NCI-H526 treated with DMSO at 0.1 percent for 48 hours (cell line): ENCODE data around the gene SLC2A8.

Source experiments
- DNase-seq: peaks from one replicate; lab custom pipeline; 2025; lab: John Stamatoyannopoulos, UW

The SLC2A8 gene

GRCh38 chr9:127382541-127382940 is 14.4 kb upstream of the SLC2A8 start:
- DNase-seq = no peak

- DNase-seq = no peak
These were observed 12.8 kb upstream of the SLC2A8 start for GRCh38 chr9:127384016-127384730.

- DNase-seq = no peak
These were observed 12.1 kb upstream of the SLC2A8 start for GRCh38 chr9:127384901-127385300.

GRCh38 chr9:127386249-127386648 is 10.7 kb upstream of the SLC2A8 start:
- no peak for DNase-seq

- DNase-seq = no peak
These were observed 10.0 kb upstream of the SLC2A8 start for GRCh38 chr9:127386981-127387380.

- no peak for DNase-seq
These were observed 8.7 kb upstream of the SLC2A8 start for GRCh38 chr9:127388037-127388855.

- no peak for DNase-seq
These were observed 8.1 kb upstream of the SLC2A8 start for GRCh38 chr9:127388856-127389238.

GRCh38 chr9:127389381-127390247 is 7.4 kb upstream of the SLC2A8 start:
- DNase-seq = no peak

GRCh38 chr9:127390248-127390545 is 6.8 kb upstream of the SLC2A8 start:
- DNase-seq = no peak

GRCh38 chr9:127390563-127390962 is 6.4 kb upstream of the SLC2A8 start:
- DNase-seq = no peak

GRCh38 chr9:127392166-127392565 is 4.8 kb upstream of the SLC2A8 start:
- no peak for DNase-seq

GRCh38 chr9:127392976-127393375 is 4.0 kb upstream of the SLC2A8 start:
- no peak for DNase-seq

- DNase-seq = no peak
These were observed 3.3 kb upstream of the SLC2A8 start for GRCh38 chr9:127393645-127394044.

GRCh38 chr9:127395497-127396252 is 1.3 kb upstream of the SLC2A8 start:
- no peak for DNase-seq

- no peak for DNase-seq
These were observed 639 bp upstream of the SLC2A8 start for GRCh38 chr9:127396253-127396807.

- no peak for DNase-seq
These were observed 791 bp downstream of the SLC2A8 start for GRCh38 chr9:127397646-127398274.

GRCh38 chr9:127398275-127398647 is 1.3 kb downstream of the SLC2A8 start:
- no peak for DNase-seq

- DNase-seq = no peak
These were observed 1.9 kb downstream of the SLC2A8 start for GRCh38 chr9:127398715-127399400.

GRCh38 chr9:127399736-127400269 is 2.8 kb downstream of the SLC2A8 start:
- no peak for DNase-seq

- DNase-seq = no peak
These were observed 5.6 kb downstream of the SLC2A8 start for GRCh38 chr9:127402401-127403090.
